Parathyroid adenoma (tissue), 2 donors: ENCODE results near the gene ZNF148.

ENCODE experiments used
- H2AFZ ChIP-seq: fragments of 300-600 bp; sonication (generic); one replicate; pipeline ENCODE4 v1.7.0; 2017; ENCODE audit warnings: antibody characterized with exemption, mild to moderate bottlenecking
- H3K27ac ChIP-seq: fragments of 300-600 bp; sonication (generic); one replicate; pipeline ENCODE4 v1.7.0; 2017
- H3K27me3 ChIP-seq: fragments of 300-600 bp; sonication (generic); one replicate; pipeline ENCODE4 v1.7.0; 2017; ENCODE audit warnings: low read length; ENCODE audit not compliant: control insufficient read depth, insufficient read depth
- H3K36me3 ChIP-seq: fragments of 300-600 bp; sonication (generic); one replicate; pipeline ENCODE4 v1.7.0; 2017; ENCODE audit warnings: low read length; ENCODE audit not compliant: control insufficient read depth, insufficient read depth
- H3K4me1 ChIP-seq: fragments of 300-600 bp; sonication (generic); one replicate; pipeline ENCODE4 v1.7.0; 2017; ENCODE audit warnings: control low read depth
- H3K4me2 ChIP-seq: fragments of 300-600 bp; sonication (generic); one replicate; pipeline ENCODE4 v1.7.0; 2017; ENCODE audit warnings: low read length
- H3K4me3 ChIP-seq: fragments of 300-600 bp; sonication (generic); one replicate; pipeline ENCODE4 v1.7.0; 2017; ENCODE audit warnings: low read depth, low read length
- H3K79me2 ChIP-seq: fragments of 300-600 bp; sonication (generic); one replicate; pipeline ENCODE4 v1.7.0; 2017; ENCODE audit warnings: control low read depth
- H3K9ac ChIP-seq: fragments of 300-600 bp; sonication (generic); one replicate; pipeline ENCODE4 v1.7.0; 2017; ENCODE audit warnings: mild to moderate bottlenecking
- H3K9me3 ChIP-seq: fragments of 300-600 bp; sonication (generic); one replicate; pipeline ENCODE4 v1.7.0; 2017; ENCODE audit warnings: low read length; ENCODE audit not compliant: control insufficient read depth
- TF ChIP-seq, protein P1 (sequence below): fragments of 300-600 bp; sonication (generic); IDR thresholded peaks from one replicate; pipeline ENCODE4 v1.7.0; 2017; ENCODE audit warnings: antibody characterized with exemption, mild to moderate bottlenecking
- donor health status: primary hyperparathyroidism.

The ZNF148 gene

DNA sequence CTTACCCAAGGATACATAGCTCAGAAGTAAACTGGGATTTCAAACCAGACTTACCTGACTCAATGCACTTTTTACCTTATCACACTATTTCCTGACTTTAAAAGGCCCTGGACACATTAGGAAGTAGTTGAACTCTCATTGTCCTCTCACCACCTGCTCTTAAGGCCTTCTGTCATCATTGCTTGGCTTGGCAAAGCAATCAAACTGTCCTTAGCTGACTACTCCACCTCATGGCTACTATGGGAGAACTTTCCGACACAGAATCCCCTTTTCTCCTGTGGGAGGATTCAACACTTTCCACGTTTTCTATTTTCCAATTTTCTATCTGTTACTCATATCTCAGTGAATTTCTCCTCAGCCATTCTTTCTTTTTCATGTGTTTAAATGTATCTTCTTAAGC lies 55.4 kb downstream of the ZNF148 start:
- TF ChIP-seq, protein P1, sequence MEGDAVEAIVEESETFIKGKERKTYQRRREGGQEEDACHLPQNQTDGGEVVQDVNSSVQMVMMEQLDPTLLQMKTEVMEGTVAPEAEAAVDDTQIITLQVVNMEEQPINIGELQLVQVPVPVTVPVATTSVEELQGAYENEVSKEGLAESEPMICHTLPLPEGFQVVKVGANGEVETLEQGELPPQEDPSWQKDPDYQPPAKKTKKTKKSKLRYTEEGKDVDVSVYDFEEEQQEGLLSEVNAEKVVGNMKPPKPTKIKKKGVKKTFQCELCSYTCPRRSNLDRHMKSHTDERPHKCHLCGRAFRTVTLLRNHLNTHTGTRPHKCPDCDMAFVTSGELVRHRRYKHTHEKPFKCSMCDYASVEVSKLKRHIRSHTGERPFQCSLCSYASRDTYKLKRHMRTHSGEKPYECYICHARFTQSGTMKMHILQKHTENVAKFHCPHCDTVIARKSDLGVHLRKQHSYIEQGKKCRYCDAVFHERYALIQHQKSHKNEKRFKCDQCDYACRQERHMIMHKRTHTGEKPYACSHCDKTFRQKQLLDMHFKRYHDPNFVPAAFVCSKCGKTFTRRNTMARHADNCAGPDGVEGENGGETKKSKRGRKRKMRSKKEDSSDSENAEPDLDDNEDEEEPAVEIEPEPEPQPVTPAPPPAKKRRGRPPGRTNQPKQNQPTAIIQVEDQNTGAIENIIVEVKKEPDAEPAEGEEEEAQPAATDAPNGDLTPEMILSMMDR = no peak
- Histone ChIP-seq H3K36me3 (no peaks in the 10 kb centered on the region), H3K4me1 (no peaks in the 10 kb centered on the region)

DNA sequence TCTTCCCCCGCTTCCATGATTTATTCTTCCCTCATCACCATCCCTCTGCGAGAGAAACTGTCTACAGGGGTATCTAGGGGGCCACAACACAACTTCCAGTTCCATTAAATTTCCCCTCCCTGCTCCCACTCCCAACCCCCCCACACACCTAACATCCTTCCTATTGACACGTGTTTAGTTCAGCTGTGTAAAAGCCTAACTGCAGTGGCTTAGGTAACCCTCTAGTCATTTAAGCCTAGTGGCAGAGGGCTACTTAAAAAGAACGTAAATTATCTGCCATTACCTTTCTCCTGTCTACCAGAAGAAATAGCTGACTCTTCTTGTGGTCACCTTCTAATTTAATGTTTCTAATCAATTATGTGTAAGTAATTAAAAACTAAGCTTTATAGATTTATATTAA lies 56.3 kb downstream of the ZNF148 start:
- no peaks in the 10 kb centered on the region for H3K4me1 ChIP-seq
- H2AFZ ChIP-seq = no peak overlapping the region
- no peaks in the 10 kb centered on the region for H3K36me3 ChIP-seq
- no peaks in the 10 kb centered on the region for H3K9me3 ChIP-seq
- peaks cover 9% of the 10 kb centered on the region for H3K79me2 ChIP-seq
- H3K27ac ChIP-seq = no peak overlapping the region
- TF ChIP-seq, protein P1 = no peak
- H3K27me3 ChIP-seq = no peaks in the 10 kb centered on the region
- H3K4me2 ChIP-seq = no peak overlapping the region
- no peak overlapping the region for H3K4me3 ChIP-seq
- no peak overlapping the region for H3K9ac ChIP-seq

More for the DNA sequence above, 55.4 kb downstream of the ZNF148 start:
- Histone ChIP-seq H3K9ac (no peak overlapping the region), H3K4me3 (no peak overlapping the region), H3K27ac (no peak overlapping the region), H3K9me3 (no peaks in the 10 kb centered on the region), H3K27me3 (no peaks in the 10 kb centered on the region), H3K4me2 (no peak overlapping the region), H2AFZ (no peak overlapping the region), H3K79me2 (peaks cover 9% of the 10 kb centered on the region)

GRCh38 chr3:125318167-125318865 lies 56.8 kb downstream of the ZNF148 start:
- H3K36me3 ChIP-seq = no peaks in the 10 kb centered on the region
- H3K4me3 ChIP-seq = no peak overlapping the region
- H3K79me2 ChIP-seq = peaks cover 9% of the 10 kb centered on the region
- H2AFZ ChIP-seq = no peak overlapping the region
- TF ChIP-seq, protein P1 = no peak
- no peak overlapping the region for H3K4me2 ChIP-seq
- no peaks in the 10 kb centered on the region for H3K27me3 ChIP-seq
- H3K9ac ChIP-seq = no peak overlapping the region
- no peaks in the 10 kb centered on the region for H3K4me1 ChIP-seq
- no peak overlapping the region for H3K27ac ChIP-seq
- no peaks in the 10 kb centered on the region for H3K9me3 ChIP-seq

- TF ChIP-seq, protein P1 = no peak
- Histone ChIP-seq H3K4me2 (no peak overlapping the region), H3K4me3 (no peak overlapping the region), H3K4me1 (no peaks in the 10 kb centered on the region), H3K36me3 (no peaks in the 10 kb centered on the region), H3K27ac (no peak overlapping the region), H3K27me3 (no peaks in the 10 kb centered on the region), H3K9ac (no peak overlapping the region), H3K9me3 (no peaks in the 10 kb centered on the region), H3K79me2 (peaks cover 9% of the 10 kb centered on the region), H2AFZ (no peak overlapping the region)
These were observed 57.4 kb downstream of the ZNF148 start for GRCh38 chr3:125317761-125318160.

GRCh38 chr3:125316949-125317348 lies 58.2 kb downstream of the ZNF148 start:
- no peak overlapping the region for H3K4me2 ChIP-seq
- no peaks in the 10 kb centered on the region for H3K4me1 ChIP-seq
- no peak overlapping the region for H3K9ac ChIP-seq
- H3K27ac ChIP-seq = no peak overlapping the region
- peaks cover 13% of the 10 kb centered on the region for H3K79me2 ChIP-seq
- H3K27me3 ChIP-seq = no peaks in the 10 kb centered on the region
- H3K36me3 ChIP-seq = no peaks in the 10 kb centered on the region
- TF ChIP-seq, protein P1 = no peak
- H2AFZ ChIP-seq = no peak overlapping the region
- no peak overlapping the region for H3K4me3 ChIP-seq
- no peaks in the 10 kb centered on the region for H3K9me3 ChIP-seq
